ENCODE results near the gene TPMT. TPM values are rescaled to one million over a fixed set of nuclear protein-coding genes. Genes with fewer than 3 reads are reported as not detected.

The TPMT gene
- total RNA-seq, 1 experiment from 2014 or later: 19.8 TPM

- Histone ChIP-seq H2AFZ (ENCODE audit: low read length) (no peak overlapping the region), H3K36me3 (ENCODE audit: low read depth, low read length) (no peaks in the 10 kb centered on the region; the same call in 1 of the 2 replicates), H3K9ac (ENCODE audit: low read length) (peak overlapping the region; percentile 80), H3F3A (ENCODE audit: low read length, unreplicated experiment) (no peaks in the 10 kb centered on the region), H3K4me3 (ENCODE audit: low read length) (no peak overlapping the region), H3K4me1 (ENCODE audit: insufficient read depth, low read length) (peaks cover 39% of the 10 kb centered on the region), H3K27ac (ENCODE audit: low read length) (peak overlapping the region; percentile 97), H3K4me2 (ENCODE audit: low read length) (peak overlapping the region; percentile 75), H3K9me2 (replicated peaks; ENCODE audit: low read length) (no peaks in the 10 kb centered on the region), H3K27me3 (ENCODE audit: low read length) (no peaks in the 10 kb centered on the region), H4K20me1 (ENCODE audit: low read length) (no peaks in the 10 kb centered on the region), H3K9me3 (ENCODE audit: low read length) (no peaks in the 10 kb centered on the region), H3K79me2 (ENCODE audit: low read length) (peaks cover 3% of the 10 kb centered on the region; the same call in 1 of the 2 replicates)
- ChIA-PET CTCF (no interaction called here), POLR2A (ENCODE audit: unreplicated experiment) (no interaction called here)
- ATAC-seq (peak; percentile 27), DNase-seq (peak; percentile 89)
- intact Hi-C loops (cut with micrococcal nuclease): loop anchor here (5.0 to 10.0 kb wide), 2 partner anchors 164 to 236 kb away; partner anchors contain the start of gene RNF144B
- TF ChIP-seq EZH2 (IDR thresholded peaks at IDR 0.05; ENCODE audit: low read length, unreplicated experiment) (no peak), CTCF (conservative IDR thresholded peaks at IDR 0.05; ENCODE audit: low read depth, low read length) (no peak), EZH2phosphoT487 (IDR thresholded peaks at IDR 0.05; ENCODE audit: borderline replicate concordance, low read length) (no peak)
- BruUV-seq (replicated peaks): no TSS peak
Observed at GRCh38 chr6:18148304-18149025, 6.4 kb downstream of the TPMT start.

GRCh38 chr6:18147616-18148015 lies 7.3 kb downstream of the TPMT start:
- TSS peak; percentile 42 for BruUV-seq (replicated peaks)

More at GRCh38 chr6:18147616-18148015, 7.3 kb downstream of the TPMT start:
- DNase-seq (no peak), ATAC-seq (no peak)
- Histone ChIP-seq H3K4me3 (ENCODE audit: low read length) (0 out of 2 replicates have a peak overlapping the region, but pooled peaks have one; percentile 25), H3F3A (ENCODE audit: low read length, unreplicated experiment) (no peaks in the 10 kb centered on the region), H3K36me3 (ENCODE audit: low read depth, low read length) (peaks cover 4% of the 10 kb centered on the region), H3K9me2 (replicated peaks; ENCODE audit: low read length) (no peaks in the 10 kb centered on the region), H3K4me1 (ENCODE audit: insufficient read depth, low read length) (peaks cover 31% of the 10 kb centered on the region), H3K79me2 (ENCODE audit: low read length) (no peaks in the 10 kb centered on the region), H3K9ac (ENCODE audit: low read length) (peak overlapping the region; percentile 80), H3K27ac (ENCODE audit: low read length) (peak overlapping the region; percentile 97), H4K20me1 (ENCODE audit: low read length) (no peaks in the 10 kb centered on the region), H2AFZ (ENCODE audit: low read length) (no peak overlapping the region), H3K27me3 (ENCODE audit: low read length) (no peaks in the 10 kb centered on the region), H3K9me3 (ENCODE audit: low read length) (no peaks in the 10 kb centered on the region), H3K4me2 (ENCODE audit: low read length) (peak overlapping the region; percentile 75)
- ChIA-PET POLR2A (ENCODE audit: unreplicated experiment) (no interaction called here), CTCF (no interaction called here)
- TF ChIP-seq CTCF (conservative IDR thresholded peaks at IDR 0.05; ENCODE audit: low read depth, low read length) (no peak), EZH2phosphoT487 (IDR thresholded peaks at IDR 0.05; ENCODE audit: borderline replicate concordance, low read length) (no peak), EZH2 (IDR thresholded peaks at IDR 0.05; ENCODE audit: low read length, unreplicated experiment) (no peak)
- intact Hi-C loops (cut with micrococcal nuclease): loop anchor here (5.0 to 10.0 kb wide), 2 partner anchors 165 to 237 kb away; partner anchors contain the start of gene RNF144B

Data from PC-3 (cell line).